Dermis blood vessel endothelial cell (primary cell): ENCODE data around the gene SYT2. TPM values are rescaled to one million over a fixed set of nuclear protein-coding genes. Genes with fewer than 3 reads are reported as not detected.
"Not testable (repeated sequence)": the region's sequence is repeated elsewhere in the genome, so short reads cannot be mapped to it uniquely, and the experiment has no call there.

ENCODE experiments used
- DNase-seq: peaks from one replicate; pipeline ENCODE4 v3.0.0; 2010
- total RNA-seq: library from RNA; depleted of rRNA; stranded (reverse); fragments of >200 nt; gene quantifications from 2 replicates; pipeline ENCODE4 v1.2.3, GENCODE V29; 2014

SYT2 gene
- total RNA-seq, 1 donor from 2014 or later = under 0.01 TPM

DNA sequence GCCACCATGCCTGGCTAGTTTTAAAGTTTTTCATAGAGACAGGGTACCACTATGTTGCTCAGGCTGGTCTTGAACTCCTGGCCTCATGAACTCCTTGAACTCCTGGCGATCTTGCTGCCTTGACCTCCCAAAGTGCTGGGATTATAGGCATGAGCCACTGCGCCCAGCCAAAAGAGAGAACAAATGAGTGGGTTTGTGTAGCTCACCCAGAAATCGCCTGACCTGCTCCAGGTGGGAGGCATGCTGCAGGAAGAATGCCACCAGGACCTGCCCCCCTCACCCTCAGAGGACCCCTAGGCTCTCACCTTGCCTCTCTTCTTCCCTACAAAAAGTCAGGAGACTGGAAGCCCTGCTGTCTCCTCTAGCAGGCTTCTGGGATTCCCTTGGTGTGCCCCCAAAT, 88.8 kb downstream of the SYT2 start:
- DNase-seq = no peak

DNA sequence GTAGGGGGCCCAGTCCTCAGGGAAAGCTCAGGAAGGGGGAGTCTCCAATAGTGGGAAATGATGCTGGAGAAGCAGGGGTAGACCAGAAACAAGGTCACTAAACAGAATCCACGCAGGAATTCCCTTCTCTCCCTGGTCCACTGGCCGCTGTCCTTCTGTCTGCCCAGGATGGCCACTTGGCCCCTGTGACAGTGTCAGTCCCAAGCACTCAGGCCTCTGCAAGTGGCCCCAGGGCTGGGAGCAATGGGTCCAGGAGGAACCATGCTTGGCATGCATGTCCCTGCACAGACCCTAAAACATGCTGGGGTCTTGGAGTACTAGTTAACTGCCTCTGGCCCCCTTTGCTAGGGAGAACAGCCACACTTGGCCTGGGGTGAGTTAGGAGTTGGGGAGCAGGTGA, 90.2 kb downstream of the SYT2 start:
- not testable (repeated sequence) for DNase-seq

DNA sequence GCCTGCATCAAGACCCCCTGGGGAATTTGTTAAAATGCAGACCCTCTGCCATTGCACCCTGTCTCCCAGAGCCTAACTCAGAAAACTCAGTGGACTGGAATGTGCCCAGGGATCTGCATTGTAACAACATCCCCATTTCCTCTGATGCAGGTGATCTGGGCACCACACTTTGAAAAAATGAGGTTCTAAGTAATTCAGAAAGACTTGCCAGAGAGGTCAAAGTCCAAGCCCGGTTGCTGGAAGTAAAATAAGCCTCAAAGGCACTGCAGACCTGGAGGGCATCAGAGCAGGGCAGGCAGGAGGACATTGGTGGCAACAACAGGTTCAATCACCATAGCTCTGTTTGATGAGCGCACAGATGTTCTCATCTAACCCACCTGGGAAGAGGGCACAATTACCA, 90.7 kb downstream of the SYT2 start:
- no peak for DNase-seq

DNA sequence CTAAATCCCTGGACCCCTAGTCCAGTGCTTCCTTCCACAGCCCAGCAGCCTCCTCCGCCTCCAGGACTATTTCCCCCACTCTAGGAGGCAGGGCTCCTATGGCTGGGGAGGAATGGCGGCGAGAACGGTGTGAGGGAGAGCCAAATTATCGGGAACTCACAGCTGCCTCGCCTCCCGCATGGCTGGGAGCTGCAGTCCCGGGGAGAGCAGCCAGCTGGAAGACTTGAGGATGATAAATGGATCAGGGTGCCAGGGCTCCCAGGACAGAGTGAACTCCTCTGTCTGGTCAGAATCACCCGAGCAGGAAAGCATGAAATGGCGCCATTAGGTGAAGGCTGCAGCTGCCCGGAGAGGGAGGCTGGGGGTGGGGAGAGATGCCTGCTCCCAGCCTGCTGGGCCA, 91.2 kb downstream of the SYT2 start:
- not testable (repeated sequence) for DNase-seq

DNA sequence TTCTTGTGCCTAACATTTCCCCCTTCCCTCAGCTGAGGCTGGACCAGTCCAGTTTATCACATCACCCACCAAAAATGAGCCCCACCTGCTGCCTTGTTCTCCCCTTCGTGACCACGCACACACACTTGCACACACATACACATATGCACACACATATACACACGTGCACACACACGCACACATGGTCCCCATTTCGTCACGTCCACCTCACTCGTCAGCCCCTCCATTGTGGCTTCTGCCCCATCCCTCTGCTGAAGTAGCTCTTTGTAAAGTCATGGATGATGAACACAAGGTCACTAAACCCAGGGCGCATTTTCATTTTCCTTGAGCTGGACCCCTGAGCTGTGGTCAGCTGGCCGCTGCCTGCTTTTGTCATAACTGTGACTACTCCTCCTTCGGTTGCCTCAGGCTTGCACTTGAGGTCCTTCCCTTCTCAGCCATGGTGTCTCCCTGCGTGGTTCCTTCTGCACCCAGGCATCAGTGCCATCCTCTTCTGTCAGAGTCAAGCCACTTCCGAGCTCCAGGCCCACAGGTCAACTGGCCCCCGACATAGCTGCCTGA, 93.8 kb downstream of the SYT2 start:
- DNase-seq = no peak

DNA sequence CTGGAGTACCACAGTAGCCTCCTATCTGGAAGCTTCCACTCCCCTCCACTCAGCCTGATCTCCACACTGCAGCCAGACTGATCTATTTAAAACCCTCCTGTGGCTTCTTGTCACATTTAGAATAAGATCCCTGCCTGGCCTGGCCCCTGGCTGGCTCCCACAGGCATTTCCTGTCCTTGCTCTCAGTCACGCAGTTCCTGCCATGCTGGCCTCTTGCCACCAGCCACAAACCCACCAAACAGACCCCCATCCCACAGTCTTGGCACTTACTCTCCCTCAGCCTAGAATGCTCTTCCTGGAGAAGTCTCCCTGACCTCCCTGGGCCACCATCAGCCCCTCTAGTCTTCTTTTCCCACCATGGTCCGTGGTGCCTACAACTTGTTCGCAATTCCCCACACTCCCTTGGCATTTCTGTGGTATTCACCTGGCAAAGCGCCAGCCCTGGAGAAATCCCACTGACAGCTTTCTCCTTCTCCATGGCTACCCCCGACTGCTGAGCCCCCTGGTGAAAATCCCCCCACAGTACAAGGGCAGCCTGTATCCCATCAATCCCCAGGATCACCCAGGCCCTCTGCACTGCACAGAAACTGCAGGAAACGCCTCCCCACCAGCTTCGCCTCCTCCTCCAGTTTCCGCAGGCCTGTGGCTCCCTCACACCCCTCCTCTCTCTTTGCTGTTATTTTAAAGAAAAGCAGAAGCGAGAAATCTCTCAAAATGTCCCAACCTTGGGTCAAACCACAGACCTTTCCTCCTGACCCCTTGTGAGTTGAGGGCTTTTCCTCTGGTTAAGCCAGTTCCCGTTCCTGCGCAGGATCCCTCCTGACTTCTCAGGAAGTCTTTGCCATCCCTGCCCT, 94.5 kb downstream of the SYT2 start:
- peak; percentile 51 for DNase-seq

DNA sequence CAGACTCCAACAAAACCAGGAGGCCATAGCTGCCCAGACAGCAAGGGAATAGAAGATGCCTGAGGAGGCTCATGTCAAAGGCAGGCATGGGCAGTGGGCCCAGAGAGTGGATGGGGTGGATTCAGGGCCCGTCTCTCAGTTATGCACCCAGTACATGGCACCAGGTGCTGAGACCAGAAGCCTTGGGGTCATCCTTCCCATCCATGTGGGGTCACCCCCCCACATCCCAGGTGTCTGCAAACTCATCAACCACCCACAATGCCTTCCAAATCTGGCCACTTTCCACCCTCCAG, 95.1 kb downstream of the SYT2 start:
- not testable (repeated sequence) for DNase-seq

DNA sequence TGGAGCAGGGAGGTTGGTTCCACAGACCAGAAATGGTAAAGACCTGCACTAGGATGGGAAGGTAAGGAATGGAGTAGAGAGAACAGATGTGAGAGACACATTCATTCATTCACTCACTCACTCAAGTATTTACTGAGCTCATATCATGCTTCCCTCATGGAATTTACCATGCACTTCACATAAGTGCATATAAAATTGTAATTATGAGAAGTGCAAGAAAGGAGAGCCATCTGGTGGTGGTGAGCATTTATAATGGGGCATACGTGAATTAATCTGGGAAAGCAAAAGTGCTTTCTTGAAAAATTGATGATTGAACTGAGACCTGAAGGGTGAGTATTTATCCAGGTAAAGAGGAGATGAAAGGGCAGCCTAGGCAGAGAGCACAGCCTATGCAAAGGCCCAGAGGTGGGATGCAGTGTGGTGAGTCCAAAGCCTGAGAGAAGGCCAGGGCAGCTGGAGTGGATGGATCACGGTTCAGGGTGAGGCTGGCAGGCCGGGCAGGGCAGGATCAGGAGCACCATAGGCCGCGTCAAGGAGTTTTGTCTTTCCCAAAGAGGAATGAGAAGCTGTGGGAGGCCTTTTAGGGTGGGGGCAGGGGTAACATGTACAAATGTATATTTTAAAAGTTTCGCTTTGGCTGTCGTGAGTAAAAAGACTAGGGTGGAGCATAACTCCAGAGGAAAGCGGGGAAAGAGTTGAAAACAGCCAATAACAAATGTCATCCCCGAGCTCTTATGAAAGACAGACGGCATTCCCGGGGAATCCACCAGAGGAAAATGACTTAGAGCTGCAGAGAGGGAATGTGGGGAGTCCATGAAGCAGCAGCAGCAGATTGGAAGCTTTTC, 95.7 kb downstream of the SYT2 start:
- peak; percentile 19 for DNase-seq

DNA sequence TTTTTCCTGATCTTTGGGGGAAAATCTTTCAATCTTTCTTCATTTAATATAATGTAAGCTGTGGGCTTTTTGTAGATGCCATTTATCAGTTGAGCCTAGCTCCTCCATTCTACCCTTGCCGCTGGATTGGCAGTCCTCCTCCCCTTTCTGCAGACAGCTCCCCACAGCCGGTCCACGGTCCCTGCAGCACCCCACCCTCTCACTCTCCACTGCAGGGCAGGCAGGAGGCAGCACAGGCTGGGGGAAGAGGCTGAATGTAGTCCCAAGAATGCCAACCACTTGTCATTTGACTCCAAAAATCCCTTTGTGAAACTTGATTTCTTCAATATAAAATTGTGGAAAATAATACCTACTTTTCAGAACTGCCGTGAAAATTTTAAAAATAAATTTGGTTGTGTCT, 96.7 kb downstream of the SYT2 start:
- no peak for DNase-seq

DNA sequence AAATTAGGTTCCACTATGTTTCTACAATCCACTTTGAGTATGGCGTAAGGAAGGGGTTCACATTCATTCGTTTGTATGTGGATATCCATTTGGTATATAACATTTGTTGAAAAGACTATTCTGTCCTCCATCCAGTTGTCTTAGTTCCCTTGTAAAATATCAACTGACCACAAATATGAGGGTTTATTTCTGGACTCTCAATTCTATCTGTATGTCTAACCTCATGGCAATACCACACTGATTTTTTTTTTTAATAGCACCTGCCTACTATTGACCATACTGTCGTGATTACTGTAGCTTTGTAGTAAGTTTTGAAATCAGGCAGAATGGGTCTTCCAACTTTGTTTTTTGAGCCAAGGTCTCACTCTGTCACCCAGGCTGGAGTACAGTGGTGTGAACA, 98.2 kb downstream of the SYT2 start:
- DNase-seq = not testable (repeated sequence)

DNA sequence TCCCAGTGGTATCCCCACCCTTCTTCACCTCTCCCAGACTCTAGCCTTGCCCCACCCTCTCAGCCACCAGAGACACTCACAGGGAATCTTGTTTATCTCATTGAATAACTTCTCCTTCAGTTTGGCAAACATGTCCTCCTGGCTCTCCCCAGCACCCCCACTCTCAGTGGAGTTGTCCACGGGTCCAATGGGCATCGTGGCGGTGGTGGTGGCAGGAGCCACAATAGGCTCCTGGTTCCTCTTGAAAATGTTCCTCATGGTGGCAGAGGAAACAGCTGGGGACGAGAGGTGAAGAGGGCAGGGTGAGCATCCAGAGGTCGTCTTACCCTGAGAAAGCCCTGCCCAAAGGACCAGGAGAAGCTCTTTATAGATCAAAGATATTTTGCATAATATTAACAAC, 104.7 kb downstream of the SYT2 start:
- no peak for DNase-seq

DNA sequence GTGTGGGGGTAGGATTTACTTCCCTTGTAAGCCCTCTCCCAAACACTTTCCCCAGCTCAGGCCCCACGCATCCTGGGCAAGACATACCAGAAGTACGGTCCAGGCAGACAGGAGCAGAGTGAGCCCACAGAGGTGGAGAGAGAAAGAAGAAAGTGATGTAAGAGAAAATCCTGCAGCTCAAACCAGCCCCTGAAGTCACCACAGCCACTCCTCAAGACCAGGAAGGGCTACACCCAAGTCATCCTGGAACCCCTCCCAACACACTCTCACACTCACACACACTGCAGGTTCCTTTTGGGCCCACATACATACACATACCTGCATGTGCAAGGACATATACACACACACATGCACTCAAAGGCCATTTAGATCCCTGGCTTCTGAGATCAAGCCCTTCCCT, 106.8 kb downstream of the SYT2 start:
- DNase-seq = no peak

DNA sequence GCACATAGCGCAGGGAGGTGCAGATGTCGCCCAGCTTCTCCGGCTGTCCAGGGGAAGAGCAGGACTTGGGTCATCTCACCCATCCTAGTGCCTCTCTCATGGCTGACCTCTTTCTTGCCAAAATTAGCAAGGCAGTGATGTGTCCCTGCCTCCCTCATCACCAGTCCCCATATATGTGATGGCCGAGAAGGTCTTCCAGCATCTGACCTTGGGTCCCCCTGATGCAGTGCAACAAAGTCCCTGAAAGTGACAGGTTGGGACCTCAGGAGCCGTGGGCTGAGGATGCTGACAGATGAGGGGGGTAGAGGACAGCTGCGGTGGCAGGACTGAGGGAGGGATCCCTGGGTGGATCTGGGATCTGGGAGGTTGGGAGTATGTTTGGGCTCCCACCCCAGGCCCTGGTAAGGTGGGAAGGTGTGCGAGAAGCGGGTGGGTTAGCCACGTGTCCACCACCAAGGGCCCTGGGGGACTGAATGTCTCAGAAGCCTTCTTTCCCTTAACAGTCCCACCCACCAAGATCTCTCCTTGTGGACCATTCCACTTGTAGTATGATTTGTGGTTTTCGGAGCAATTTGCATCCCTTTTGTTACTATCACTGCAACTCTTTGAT, 109.7 kb downstream of the SYT2 start:
- DNase-seq = no peak

DNA sequence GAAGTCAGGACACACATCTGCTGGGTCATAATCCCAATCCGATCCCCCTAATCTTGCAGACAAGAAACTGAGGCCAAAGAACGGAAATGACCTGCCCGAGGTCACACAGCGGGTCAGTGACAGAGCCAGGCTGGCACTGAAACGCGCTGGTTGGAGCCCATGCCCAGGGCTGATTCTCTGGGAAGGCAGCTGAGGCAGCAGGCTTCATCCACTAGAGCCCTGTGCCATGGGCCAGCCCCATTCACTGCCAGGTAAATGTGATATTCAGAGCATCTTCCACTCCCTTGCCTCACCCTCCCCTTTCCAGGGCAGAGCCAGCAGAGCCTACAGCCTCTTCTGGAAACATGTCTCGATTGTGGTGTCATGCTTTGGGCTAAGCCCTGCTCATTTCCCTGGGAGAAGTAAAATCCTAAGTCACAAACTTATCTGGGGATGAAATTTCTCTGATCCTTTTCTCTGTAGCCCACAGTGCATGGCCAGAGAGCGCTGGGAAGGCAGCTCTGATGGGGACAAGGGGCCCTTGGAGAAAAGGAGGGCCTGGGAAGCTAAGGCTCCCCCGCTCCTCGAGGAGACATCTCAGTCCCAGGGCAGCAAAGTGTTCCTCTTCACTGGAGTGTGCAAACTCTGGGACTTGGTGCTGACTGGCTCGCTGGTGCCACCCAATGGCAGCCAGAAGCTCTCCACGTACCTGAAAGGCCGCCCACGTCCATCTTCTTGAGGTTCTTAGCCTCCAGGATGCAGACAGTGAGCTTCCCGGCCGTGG, 110.4 kb downstream of the SYT2 start:
- DNase-seq = peak; percentile 87

DNA sequence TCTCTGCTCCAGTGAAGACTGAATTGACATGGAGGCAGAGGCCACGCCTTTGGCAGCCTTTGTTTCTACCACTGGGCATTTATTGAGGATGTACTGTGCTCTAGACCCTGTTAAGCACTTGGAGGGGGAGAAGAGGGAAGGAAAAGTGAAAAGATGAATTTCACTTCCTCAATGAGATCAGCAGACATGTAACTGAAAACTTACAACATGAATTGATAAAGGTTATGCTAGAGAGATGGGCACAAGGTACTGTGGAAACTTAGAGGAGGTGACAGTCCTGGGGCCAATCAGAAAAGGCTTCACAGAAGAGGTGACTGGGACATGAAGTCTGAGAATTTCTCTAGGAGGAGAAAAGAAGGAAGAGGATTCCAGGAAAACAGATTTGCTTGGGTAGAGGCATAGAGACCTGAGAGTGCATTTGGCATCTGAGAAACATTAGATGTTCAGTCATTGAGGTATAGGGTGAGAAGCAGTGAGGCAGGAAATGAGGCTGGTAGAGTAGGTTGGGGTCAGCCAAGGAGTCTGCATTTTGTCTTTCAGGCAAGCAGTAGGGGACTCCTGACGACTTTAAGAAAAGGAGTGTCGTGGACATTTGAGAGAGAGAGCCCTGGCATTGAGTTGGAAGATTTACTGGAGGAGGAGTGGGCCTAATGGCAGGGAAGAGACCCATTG, 113.0 kb downstream of the SYT2 start:
- DNase-seq = no peak

DNA sequence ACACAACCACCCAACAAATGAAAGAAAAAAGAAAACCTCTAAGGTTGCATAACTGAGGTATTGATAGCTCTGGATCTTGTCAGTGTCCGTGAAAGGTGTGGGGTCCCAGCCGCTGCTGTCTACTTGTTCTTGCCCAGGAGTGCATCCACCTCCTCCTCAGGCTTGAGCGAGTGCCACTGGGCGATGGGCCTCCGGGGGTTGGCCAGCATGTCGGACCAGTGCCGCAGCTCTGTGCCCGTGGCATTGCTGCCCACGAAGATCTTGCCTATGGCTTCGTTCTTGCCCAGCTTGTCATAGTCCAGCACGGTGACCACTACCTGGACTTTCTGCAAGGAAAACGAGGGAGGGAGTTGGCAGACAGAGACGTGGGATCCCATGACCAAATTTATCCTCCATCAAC, 113.6 kb downstream of the SYT2 start:
- DNase-seq = no peak

DNA sequence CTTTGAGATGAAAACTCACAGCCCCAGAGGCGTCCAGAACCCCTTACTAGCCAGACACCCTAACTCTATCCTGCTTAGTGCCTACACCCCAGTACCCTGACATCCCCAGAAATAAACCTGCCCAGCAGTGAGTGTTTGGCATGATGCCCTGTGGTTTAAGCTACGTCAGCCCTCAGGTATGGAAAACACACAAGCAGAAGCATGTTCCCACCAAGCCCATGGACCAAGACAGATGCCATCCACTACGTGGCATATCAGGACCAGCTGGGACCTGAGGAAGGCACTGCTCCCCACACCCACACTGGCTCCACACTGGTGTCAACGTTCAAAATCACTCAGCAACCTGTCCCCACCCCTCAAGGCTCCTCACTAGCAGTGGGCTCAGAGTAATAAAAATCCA, 116.4 kb downstream of the SYT2 start:
- no peak for DNase-seq

DNA sequence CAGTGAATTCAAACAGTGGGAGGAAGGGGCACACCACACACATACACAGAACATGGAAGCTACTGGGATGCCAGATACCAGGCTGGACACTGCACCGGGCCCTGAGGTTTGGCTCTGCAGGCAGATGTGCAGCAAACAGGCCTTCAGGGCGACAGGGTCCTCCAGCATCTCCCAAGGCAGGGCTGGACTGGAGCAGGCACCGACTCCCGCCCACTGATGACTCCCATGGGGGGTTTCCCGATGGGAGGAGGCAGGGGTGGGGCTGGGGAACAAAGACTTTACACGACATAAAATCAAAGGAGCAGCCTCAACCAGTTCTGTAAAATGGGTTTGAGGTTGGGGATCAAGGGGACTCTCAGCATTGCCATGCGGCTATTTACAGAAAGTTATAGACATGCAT, 118.1 kb downstream of the SYT2 start:
- DNase-seq = no peak

DNA sequence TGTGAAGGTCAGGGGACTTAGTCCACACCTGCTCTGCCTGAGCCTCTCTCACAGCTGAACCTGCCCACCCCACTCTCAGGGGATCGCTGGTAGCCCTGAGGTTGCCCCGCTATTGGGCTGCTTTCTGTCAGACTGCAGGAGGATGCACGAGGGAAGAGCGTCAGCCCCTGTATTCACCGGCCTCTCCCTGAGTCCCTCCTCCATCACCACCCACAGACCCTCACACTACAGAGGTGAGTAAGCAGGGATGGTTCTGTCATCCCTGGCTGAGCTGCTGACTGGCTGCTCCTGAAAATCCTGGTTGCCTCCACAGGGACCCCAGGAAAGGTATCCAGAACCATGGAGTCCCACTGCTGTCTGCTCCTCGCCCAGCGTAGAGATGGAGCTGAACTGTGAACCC, 118.7 kb downstream of the SYT2 start:
- no peak for DNase-seq

DNA sequence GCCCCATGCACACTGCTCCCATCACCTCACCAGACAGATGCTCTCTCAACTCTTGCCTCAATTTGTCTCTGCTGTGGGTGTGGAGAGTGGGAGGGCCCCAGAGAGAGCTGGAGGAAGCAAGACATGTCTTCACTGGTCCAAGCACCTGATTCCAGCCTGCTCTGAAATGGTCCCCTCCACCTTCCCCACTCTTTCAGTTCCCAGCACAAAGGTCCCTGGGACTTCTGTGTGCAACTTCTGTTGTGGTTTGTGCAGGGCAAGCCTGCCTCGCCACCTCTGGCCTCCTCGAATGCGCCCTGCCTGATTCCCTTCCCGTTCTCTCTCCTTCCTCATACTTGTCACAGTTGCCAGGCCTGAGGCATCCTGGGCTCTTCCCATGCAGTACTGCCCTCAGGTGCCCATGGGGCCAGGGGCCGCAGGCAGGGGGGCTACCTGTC, 119.3 kb downstream of the SYT2 start:
- DNase-seq = no peak

DNA sequence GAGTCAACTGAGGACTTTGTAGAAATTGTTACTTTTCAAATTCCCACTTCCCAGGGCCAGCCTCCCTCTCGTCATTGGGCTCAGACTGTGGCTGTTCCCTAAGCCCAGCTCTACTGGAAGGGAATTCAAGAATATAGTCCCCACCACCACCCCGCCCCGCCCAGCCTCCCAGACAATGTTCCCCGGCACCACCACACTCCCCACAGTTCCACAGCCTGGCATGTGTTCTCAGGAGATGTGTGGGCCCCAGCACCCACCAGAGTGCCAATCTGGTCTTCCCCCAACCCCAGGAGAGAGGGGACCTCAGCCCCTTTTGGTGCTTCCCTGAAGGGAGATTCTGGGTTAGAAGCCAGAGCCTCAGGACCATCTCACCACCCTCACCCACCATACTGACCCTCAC, 120.1 kb downstream of the SYT2 start:
- no peak for DNase-seq
